Measurements from ENCODE around the gene PCCA.

The PCCA gene

DNA sequence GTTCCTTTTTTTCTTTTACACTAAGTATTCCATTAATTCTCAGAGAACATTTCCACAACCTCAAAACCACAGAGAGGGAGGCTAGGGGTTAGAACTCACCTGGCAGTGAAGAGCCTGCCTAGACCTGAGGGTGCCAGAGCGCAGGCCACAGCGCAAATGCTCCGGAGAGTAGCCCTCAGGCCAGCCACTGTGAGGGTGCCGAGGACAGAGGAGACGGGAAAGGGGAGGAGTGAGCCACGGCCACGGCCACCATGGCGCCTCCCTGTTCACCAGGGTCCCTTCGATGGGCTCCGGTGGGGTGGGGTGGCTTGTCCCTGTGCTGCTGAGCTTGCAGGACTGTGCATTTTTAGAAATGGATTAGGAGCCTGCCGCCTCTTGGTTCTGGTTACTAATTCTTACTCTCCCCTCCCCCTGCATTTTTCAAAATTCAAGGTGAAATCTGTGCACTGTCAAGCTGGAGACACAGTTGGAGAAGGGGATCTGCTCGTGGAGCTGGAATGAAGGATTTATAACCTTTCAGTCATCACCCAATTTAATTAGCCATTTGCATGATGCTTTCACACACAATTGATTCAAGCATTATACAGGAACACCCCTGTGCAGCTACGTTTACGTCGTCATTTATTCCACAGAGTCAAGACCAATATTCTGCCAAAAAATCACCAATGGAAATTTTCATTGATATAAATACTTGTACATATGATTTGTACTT lies 440.9 kb downstream of the PCCA start:
- TF ChIP-seq, protein P1, sequence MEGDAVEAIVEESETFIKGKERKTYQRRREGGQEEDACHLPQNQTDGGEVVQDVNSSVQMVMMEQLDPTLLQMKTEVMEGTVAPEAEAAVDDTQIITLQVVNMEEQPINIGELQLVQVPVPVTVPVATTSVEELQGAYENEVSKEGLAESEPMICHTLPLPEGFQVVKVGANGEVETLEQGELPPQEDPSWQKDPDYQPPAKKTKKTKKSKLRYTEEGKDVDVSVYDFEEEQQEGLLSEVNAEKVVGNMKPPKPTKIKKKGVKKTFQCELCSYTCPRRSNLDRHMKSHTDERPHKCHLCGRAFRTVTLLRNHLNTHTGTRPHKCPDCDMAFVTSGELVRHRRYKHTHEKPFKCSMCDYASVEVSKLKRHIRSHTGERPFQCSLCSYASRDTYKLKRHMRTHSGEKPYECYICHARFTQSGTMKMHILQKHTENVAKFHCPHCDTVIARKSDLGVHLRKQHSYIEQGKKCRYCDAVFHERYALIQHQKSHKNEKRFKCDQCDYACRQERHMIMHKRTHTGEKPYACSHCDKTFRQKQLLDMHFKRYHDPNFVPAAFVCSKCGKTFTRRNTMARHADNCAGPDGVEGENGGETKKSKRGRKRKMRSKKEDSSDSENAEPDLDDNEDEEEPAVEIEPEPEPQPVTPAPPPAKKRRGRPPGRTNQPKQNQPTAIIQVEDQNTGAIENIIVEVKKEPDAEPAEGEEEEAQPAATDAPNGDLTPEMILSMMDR (IDR thresholded peaks at IDR 0.05; ENCODE audit: low read length, missing control alignments), result no peak
- H3K4me3 ChIP-seq (replicated peaks; ENCODE audit: low read depth, low read length), result no peak overlapping the region
- DNase-seq (ENCODE audit: low read depth), result no peak

DNA sequence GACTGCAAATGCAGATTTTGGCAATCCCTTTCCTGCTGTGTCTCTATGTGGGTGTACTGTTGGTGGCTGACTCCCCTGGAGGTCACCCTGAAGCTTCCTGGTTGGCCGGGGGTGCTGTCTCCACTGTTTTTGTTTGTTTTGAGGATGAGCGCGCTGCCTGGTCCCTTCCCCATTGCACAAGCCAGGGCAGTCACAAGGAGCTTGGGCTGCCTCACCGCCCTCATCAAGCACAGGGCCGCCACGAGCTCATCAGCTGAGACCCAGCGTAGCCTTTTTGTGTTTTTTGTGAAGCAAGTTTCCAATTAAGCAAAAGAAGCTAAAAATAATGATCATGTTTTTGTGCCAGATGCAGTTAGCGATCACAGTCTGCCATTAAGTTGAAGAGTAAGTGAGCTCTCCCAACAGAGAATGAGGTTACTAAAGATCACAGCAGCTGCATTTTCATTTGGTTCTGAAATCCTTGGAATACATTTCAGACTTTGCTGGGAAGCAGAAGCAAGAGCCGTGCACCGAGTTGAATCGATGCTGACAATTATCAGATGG lies 441.8 kb downstream of the PCCA start:
- H3K4me3 ChIP-seq (replicated peaks; ENCODE audit: low read depth, low read length), result no peak overlapping the region
- TF ChIP-seq, protein P1 (IDR thresholded peaks at IDR 0.05; ENCODE audit: low read length, missing control alignments), result no peak
- DNase-seq (ENCODE audit: low read depth), result no peak

DNA sequence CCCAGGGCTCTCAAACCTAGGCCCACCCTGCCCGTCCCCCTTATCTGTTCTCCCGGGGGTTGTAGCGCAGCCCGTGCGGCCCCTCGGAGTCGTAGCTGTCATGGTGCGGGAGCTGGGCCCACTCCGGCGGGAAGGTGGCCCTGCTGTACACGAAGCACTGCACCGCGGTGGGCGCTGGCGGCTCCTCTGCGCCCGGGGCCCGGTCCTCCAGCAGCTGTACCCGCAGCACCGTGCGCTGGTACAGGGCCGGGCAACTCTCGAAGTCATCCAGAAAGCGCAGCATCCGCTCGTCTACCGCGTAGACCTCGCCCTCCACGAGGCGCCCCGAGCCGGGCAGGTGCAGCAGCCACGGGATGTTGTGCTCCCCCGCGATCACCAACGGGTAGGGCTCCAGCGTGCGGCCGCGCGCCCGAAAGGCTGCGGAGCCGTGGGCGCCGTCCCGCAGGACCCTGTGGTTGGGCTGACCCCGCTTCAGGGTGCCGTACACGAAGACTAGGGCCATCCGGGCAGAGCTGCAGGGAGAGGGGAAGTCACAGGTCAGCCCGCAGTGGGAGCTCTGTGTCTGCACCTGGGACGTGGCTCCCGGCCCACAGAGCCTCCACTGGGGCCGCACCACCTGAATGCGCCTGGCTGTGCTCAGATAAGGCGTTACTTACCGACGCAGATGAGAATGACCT lies 443.3 kb downstream of the PCCA start:
- TF ChIP-seq, protein P1 (IDR thresholded peaks at IDR 0.05; ENCODE audit: low read length, missing control alignments), result no peak
- DNase-seq (ENCODE audit: low read depth), result no peak
- no peak overlapping the region for H3K4me3 ChIP-seq (replicated peaks; ENCODE audit: low read depth, low read length)

DNA sequence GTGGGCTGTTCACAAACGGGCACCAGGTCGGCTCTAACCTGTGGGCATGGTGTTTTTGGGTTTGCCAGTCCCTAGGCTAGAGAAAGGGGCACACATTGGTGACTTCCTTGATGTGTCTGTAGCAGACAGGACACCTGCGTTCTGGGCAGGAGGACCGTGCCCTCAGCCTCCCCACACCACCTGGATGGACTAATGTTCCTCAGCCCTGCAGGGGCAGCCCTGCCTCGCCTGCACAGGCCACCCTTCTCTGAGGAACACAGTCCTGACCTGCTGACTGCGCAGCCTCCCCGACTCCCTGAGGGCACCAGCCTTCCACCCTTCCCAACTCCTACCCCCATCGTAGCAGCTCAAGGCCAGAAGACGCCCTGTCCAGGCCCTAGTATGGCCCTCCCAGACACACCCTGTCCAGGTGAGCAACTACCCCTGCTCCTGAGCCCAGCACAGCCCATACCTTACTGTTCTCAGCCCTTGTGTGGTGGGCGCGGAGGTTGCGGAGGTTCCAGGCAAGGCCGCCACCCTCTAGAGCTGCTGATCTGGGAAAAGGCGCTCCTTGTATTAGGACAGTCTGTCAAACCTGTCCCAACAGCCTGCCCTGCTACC lies 444.0 kb downstream of the PCCA start:
- H3K4me3 ChIP-seq (replicated peaks; ENCODE audit: low read depth, low read length), result no peak overlapping the region
- DNase-seq (ENCODE audit: low read depth), result no peak
- TF ChIP-seq, protein P1 (IDR thresholded peaks at IDR 0.05; ENCODE audit: low read length, missing control alignments), result no peak

GRCh38 chr13:100533588-100534041 lies 444.7 kb downstream of the PCCA start:
- DNase-seq (ENCODE audit: low read depth), result no peak
- H3K4me3 ChIP-seq (replicated peaks; ENCODE audit: low read depth, low read length), result no peak overlapping the region
- TF ChIP-seq, protein P1 (IDR thresholded peaks at IDR 0.05; ENCODE audit: low read length, missing control alignments), result no peak

DNA sequence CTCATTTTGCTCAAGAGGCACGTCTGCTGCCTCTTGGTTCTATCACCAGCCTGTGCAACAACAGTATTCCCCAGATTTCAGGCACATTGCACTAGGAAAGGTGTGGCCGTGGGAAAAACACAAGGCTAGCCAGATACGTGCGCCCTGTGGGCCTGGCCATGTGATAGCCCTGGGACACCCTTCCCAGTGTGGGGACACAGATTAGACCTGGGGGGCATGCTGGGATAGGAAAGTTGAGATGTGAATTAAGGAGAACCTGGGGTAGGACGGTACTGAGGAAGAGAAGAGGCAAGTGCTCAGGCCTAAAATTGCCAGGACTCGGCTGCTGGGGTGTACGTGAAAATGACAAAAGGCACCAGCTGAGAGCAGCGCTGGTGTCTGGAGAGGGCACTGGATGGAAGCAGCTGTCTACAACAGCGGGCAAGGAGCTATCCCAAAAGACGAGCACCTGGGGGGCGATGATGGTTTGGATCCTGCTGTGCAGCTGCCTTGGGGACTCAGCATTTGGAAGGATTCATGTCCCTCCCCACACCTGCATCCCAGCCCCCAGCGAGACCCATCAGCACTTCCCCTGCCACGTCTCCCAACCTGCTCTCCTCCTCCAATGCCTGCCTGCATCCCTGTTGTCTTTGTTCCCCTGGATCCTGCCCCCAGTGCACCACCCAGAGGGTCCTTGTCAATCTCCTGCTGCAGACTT lies 445.4 kb downstream of the PCCA start:
- TF ChIP-seq, protein P1 (IDR thresholded peaks at IDR 0.05; ENCODE audit: low read length, missing control alignments), result no peak
- no peak for DNase-seq (ENCODE audit: low read depth)
- no peak overlapping the region for H3K4me3 ChIP-seq (replicated peaks; ENCODE audit: low read depth, low read length)

Data from fibroblast of pulmonary artery (primary cell).